ENCODE measurements around the gene PRRC1.

- no peak for TF ChIP-seq CTCF (IDR thresholded peaks at IDR 0.05)
- no peak for TF ChIP-seq POLR2A (IDR thresholded peaks at IDR 0.05)
Observed at GRCh38 chr5:127472700-127473099, 44.7 kb upstream of the PRRC1 start.

Data from adrenal gland (tissue), 5 donors.